HG03432 (cell line): ENCODE data around the gene NKAIN4.

Experiments used
- ATAC-seq: cut with Tn5 transposase; IDR thresholded peaks from one replicate; pipeline ENCODE4 v1.9.1; 2021; ENCODE audit warnings: mild to moderate bottlenecking, moderate library complexity; ENCODE audit not compliant: unreplicated experiment

NKAIN4 gene

GRCh38 chr20:63198606-63199005, 55.7 kb downstream of the NKAIN4 start:
- ATAC-seq, result no peak

DNA sequence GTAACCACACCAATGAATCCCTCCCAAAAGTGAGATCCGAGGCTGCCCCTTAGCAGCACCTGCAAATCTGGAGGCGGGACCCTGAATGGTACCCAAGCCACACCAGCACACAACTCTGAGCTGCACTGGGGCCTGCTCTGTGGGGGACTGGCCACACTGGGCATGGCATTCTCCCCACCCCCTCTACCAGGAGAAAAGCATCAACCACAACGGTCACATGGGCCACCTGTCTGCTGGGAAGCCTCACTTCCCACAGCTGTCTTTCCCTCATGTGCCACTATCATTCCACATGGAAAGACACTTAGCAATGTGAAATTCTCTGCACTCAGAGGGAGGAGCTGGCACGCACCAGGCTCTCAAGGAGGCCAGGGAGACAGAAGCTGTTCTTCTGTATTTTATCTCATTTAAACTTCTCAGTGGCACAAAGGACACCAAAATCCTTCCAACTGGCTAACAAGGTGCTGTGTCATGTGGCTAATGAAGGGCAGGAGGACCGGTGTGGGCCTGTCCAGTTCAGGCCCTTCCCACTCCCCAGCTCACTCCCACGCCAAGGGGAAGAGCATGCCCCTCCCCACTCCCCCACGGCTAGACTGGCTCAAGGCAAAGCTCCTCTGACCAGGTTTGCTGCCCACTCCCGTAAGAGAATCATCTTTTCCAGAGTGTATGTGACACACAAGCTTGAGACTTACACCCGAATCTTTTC, 57.3 kb downstream of the NKAIN4 start:
- no peak for ATAC-seq

DNA sequence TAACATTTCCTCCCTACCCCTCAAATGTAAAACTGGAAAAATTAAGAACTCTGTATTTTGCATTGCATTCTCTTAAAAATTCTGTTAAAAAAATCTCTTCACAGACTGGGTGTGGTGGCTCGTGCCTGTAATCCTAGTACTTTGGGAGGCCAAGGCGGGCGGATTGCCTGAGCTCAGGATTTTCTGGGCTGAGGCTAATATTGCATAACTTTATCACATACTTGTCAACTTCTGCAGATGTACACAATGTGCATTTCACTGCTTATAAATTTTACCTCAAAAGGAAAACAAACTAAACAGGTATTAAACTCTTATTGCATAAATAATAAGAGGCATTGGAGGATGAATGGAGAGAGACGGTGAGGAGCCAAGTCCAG, 59.5 kb downstream of the NKAIN4 start:
- ATAC-seq, result no peak

- ATAC-seq, result no peak
Observed at GRCh38 chr20:63194007-63194796, 60.1 kb downstream of the NKAIN4 start.

- ATAC-seq, result no peak
Observed at GRCh38 chr20:63192721-63193120, 61.5 kb downstream of the NKAIN4 start.

- ATAC-seq, result no peak
Observed at GRCh38 chr20:63191400-63191799, 62.9 kb downstream of the NKAIN4 start.

DNA sequence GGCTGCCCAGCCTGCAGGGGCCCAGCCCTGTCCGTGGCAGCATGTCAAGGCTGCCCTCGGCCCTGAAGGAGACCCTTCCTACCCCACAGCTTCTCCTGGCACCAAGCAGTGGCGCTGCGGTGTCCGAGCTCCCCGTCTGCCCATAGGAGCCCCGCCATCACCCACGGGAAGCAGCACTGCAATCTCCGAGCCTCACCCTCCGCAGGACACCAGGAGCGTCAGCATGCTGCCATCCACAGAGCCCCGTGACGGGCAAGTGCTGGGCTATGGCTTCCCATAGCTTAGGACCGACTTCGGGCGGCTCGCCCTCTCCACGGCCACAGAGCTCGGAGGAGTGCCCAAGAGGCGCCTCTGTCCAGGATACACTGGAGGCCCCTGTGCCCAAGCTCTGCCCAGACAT, 63.4 kb downstream of the NKAIN4 start:
- ATAC-seq, result no peak
